Sigmoid colon (tissue), 4 donors: ENCODE data around the gene MYCBPAP.

Experiments used
- EP300 ChIP-seq, 4 donors: sonication (generic); formaldehyde crosslinking; IDR thresholded peaks; one replicate each; pipeline ENCODE4 v1.6.1; 2017; ENCODE audit warnings: antibody characterized with exemption in 4 of 4
- POLR2A ChIP-seq, 2 donors: fragments of 450-650 bp; IDR thresholded peaks; one replicate each; pipeline ENCODE4 v1.6.1; 2016; ENCODE audit warnings: antibody characterized with exemption in 2 of 2, mild to moderate bottlenecking in 2 of 2, moderate library complexity in 2 of 2
- POLR2AphosphoS5 ChIP-seq, 4 donors: sonication (generic); formaldehyde crosslinking; IDR thresholded peaks; one replicate each; pipeline ENCODE4 v1.6.1; 2017; ENCODE audit warnings: antibody characterized with exemption in 4 of 4

GRCh38 chr17:50517011-50517410 is 8.8 kb downstream of the MYCBPAP start:
- TF ChIP-seq POLR2A (IDR thresholded peaks at IDR 0.05) (no peak), EP300 (IDR thresholded peaks at IDR 0.05) (no peak), POLR2AphosphoS5 (IDR thresholded peaks at IDR 0.05) (no peak)
